ES-I3 (cell line): ENCODE results near the gene PLSCR2.
A peak's percentile ranks its signal among the peaks of the same experiment; 100 is the strongest.

Experiments used
- H3K36me3 ChIP-seq: 2 replicates; pipeline ENCODE4 v1.6.1; 2013; ENCODE audit warnings: mild to moderate bottlenecking, low read length, control low read depth, moderate library complexity; ENCODE audit not compliant: insufficient read depth
- H3K4me1 ChIP-seq: 2 replicates; pipeline ENCODE4 v1.6.1; 2013; ENCODE audit warnings: mild to moderate bottlenecking, control low read depth, low read length; ENCODE audit not compliant: insufficient read depth
- H3K9ac ChIP-seq: 2 replicates; pipeline ENCODE4 v1.6.1; 2013; ENCODE audit warnings: low read depth, mild to moderate bottlenecking, low read length, moderate library complexity
- H3K9me3 ChIP-seq: 2 replicates; pipeline ENCODE4 v1.6.1; 2013; ENCODE audit warnings: mild to moderate bottlenecking, low read length, moderate library complexity; ENCODE audit not compliant: control insufficient read depth, insufficient read depth

The PLSCR2 gene

GRCh38 chr3:146469150-146470017, at the start of gene PLSCR2:
TSS of gene PLSCR2 (minus strand) at chr3:146469561. CDS start at chr3:146459904, 9,657 bp downstream.
- Histone ChIP-seq H3K4me1 (no peaks in the 10 kb centered on the region), H3K36me3 (no peaks in the 10 kb centered on the region), H3K9me3 (no peaks in the 10 kb centered on the region), H3K9ac (peak within 1 kb of the TSS; percentile 35)

GRCh38 chr3:146517684-146518435, 48.5 kb upstream of the PLSCR2 start:
- Histone ChIP-seq H3K4me1 (peaks cover 13% of the 10 kb centered on the region), H3K9me3 (no peaks in the 10 kb centered on the region), H3K36me3 (0 out of 2 replicates have a peak, but pooled peaks cover 2% of the 10 kb centered on the region), H3K9ac (no peak overlapping the region)

GRCh38 chr3:146513386-146514051, 44.2 kb upstream of the PLSCR2 start:
- Histone ChIP-seq H3K9me3 (no peaks in the 10 kb centered on the region), H3K9ac (no peak overlapping the region), H3K4me1 (no peaks in the 10 kb centered on the region; the same call in 1 of the 2 replicates), H3K36me3 (0 out of 2 replicates have a peak, but pooled peaks cover 2% of the 10 kb centered on the region)

- Histone ChIP-seq H3K9ac (no peak overlapping the region), H3K36me3 (0 out of 2 replicates have a peak, but pooled peaks cover 2% of the 10 kb centered on the region)
Measured at GRCh38 chr3:146511402-146512134, 42.2 kb upstream of the PLSCR2 start.

GRCh38 chr3:146507331-146508120, 38.2 kb upstream of the PLSCR2 start:
- no peaks in the 10 kb centered on the region for H3K36me3 ChIP-seq
- no peak overlapping the region for H3K9ac ChIP-seq
- H3K4me1 ChIP-seq = peaks cover 39% of the 10 kb centered on the region
- H3K9me3 ChIP-seq = no peaks in the 10 kb centered on the region

More at GRCh38 chr3:146511402-146512134, 42.2 kb upstream of the PLSCR2 start:
- H3K4me1 ChIP-seq = peaks cover 13% of the 10 kb centered on the region
- no peaks in the 10 kb centered on the region for H3K9me3 ChIP-seq

GRCh38 chr3:146505516-146505915, 36.2 kb upstream of the PLSCR2 start:
- Histone ChIP-seq H3K9me3 (no peaks in the 10 kb centered on the region), H3K9ac (no peak overlapping the region; the same call in 1 of the 2 replicates), H3K36me3 (no peaks in the 10 kb centered on the region), H3K4me1 (peaks cover 39% of the 10 kb centered on the region)

GRCh38 chr3:146504498-146505197, 35.3 kb upstream of the PLSCR2 start:
- Histone ChIP-seq H3K9ac (no peak overlapping the region), H3K9me3 (no peaks in the 10 kb centered on the region), H3K4me1 (peaks cover 39% of the 10 kb centered on the region), H3K36me3 (no peaks in the 10 kb centered on the region)

- Histone ChIP-seq H3K4me1 (peaks cover 39% of the 10 kb centered on the region), H3K9me3 (no peaks in the 10 kb centered on the region), H3K9ac (no peak overlapping the region), H3K36me3 (no peaks in the 10 kb centered on the region)
Measured at GRCh38 chr3:146503461-146504202, 34.3 kb upstream of the PLSCR2 start.

GRCh38 chr3:146502887-146503460, 33.6 kb upstream of the PLSCR2 start:
- no peak overlapping the region for H3K9ac ChIP-seq
- H3K4me1 ChIP-seq = peaks cover 39% of the 10 kb centered on the region
- H3K36me3 ChIP-seq = no peaks in the 10 kb centered on the region
- no peaks in the 10 kb centered on the region for H3K9me3 ChIP-seq

- Histone ChIP-seq H3K36me3 (no peaks in the 10 kb centered on the region), H3K9me3 (no peaks in the 10 kb centered on the region), H3K9ac (no peak overlapping the region), H3K4me1 (peaks cover 28% of the 10 kb centered on the region)
Measured at GRCh38 chr3:146501752-146502151, 32.4 kb upstream of the PLSCR2 start.

GRCh38 chr3:146499701-146500100, 30.3 kb upstream of the PLSCR2 start:
- Histone ChIP-seq H3K9ac (no peak overlapping the region), H3K36me3 (no peaks in the 10 kb centered on the region), H3K4me1 (peaks cover 11% of the 10 kb centered on the region), H3K9me3 (no peaks in the 10 kb centered on the region)
